Esophagus (tissue), 2 donors: ENCODE data around the gene COA8. TPM values are rescaled to one million over a fixed set of nuclear protein-coding genes. Genes with fewer than 3 reads are reported as not detected.

Source experiments
- H3K27ac ChIP-seq, 2 donors: one replicate each; pipeline ENCODE4 v1.5.1; 2013; ENCODE audit warnings: low read depth in 2 of 2, mild to moderate bottlenecking in 2 of 2, inconsistent platforms in 1 of 2, low read length in 1 of 2, moderate library complexity in 1 of 2
- H3K27me3 ChIP-seq, 2 donors: one replicate each; pipeline ENCODE4 v1.6.1; 2013; ENCODE audit warnings: low read length in 2 of 2, control low read depth in 1 of 2, mild to moderate bottlenecking in 1 of 2; ENCODE audit not compliant: insufficient read depth in 2 of 2, control insufficient read depth in 1 of 2
- H3K36me3 ChIP-seq, 2 donors: one replicate each; pipeline ENCODE4 v1.6.1; 2013; ENCODE audit warnings: low read length in 1 of 2; ENCODE audit not compliant: control insufficient read depth in 2 of 2, insufficient read depth in 2 of 2
- H3K4me1 ChIP-seq, 2 donors: one replicate each; pipeline ENCODE4 v1.6.1; 2013; ENCODE audit warnings: low read length in 1 of 2; ENCODE audit not compliant: control insufficient read depth in 2 of 2, insufficient read depth in 2 of 2
- H3K4me3 ChIP-seq, 2 donors: one replicate each; pipeline ENCODE4 v1.5.1; 2013; ENCODE audit warnings: low read length in 2 of 2, mild to moderate bottlenecking in 2 of 2, low read depth in 1 of 2, moderate library complexity in 1 of 2
- H3K9me3 ChIP-seq, 2 donors: one replicate each; pipeline ENCODE4 v1.6.1; 2013; ENCODE audit warnings: mild to moderate bottlenecking in 2 of 2, low read depth in 1 of 2, low read length in 1 of 2, moderate library complexity in 1 of 2; ENCODE audit not compliant: control insufficient read depth in 2 of 2, insufficient read depth in 1 of 2
- WGBS, 2 donors: extraction: QIAGEN DNeasy Blood & Tissue Kit; methylation state at CpG; one replicate each; pipeline ENCODE4 v1.1.7; 2013; 5-methylcytosine and 5-hydroxymethylcytosine counted together
- polyA plus RNA-seq, 2 donors: library from polyadenylated mRNA; stranded (reverse); fragments of 200-250 nt; gene quantifications; one replicate each; pipeline ENCODE4 v1.2.3, GENCODE V29; 2013
- donor health status: healthy with polysubstance abuse.
- donor health status: Bipolar disorder and iron deficiency.

Gene COA8
- polyA plus RNA-seq, 2 donors = 35.1 to 39.3 TPM

GRCh38 chr14:103558071-103558882 lies 4.5 kb upstream of the COA8 start:
- no peaks in the 10 kb centered on the region for H3K27me3 ChIP-seq
- H3K36me3 ChIP-seq = peaks cover 0 to 3% of the 10 kb centered on the region in 2 donors
- 82 to 86% methylated on average over 16 of the region's 16 CpGs for WGBS, 2 donors
- no peaks in the 10 kb centered on the region for H3K9me3 ChIP-seq
- H3K4me1 ChIP-seq = peaks cover 0 to 2% of the 10 kb centered on the region in 2 donors
- H3K27ac ChIP-seq = peak overlapping the region in 1 of 2 donors; percentile 39
- H3K4me3 ChIP-seq = no peak overlapping the region

- Histone ChIP-seq H3K4me3 (no peak overlapping the region), H3K27ac (no peak overlapping the region), H3K4me1 (peaks cover 0 to 2% of the 10 kb centered on the region in 2 donors), H3K9me3 (no peaks in the 10 kb centered on the region), H3K27me3 (no peaks in the 10 kb centered on the region), H3K36me3 (peaks cover 0 to 3% of the 10 kb centered on the region in 2 donors)
- WGBS, 2 donors = 77 to 80% methylated on average over 9 of the region's 9 CpGs
Observed at GRCh38 chr14:103559766-103560165, 3.0 kb upstream of the COA8 start.

- no peaks in the 10 kb centered on the region for H3K27me3 ChIP-seq
- no peaks in the 10 kb centered on the region for H3K9me3 ChIP-seq
- 69 to 70% methylated on average over 8 of the region's 8 CpGs for WGBS, 2 donors
- H3K27ac ChIP-seq = no peak overlapping the region
- peaks cover 0 to 2% of the 10 kb centered on the region in 2 donors for H3K4me1 ChIP-seq
- peaks cover 0 to 3% of the 10 kb centered on the region in 2 donors for H3K36me3 ChIP-seq
- peak overlapping the region in 1 of 2 donors; percentile 63 for H3K4me3 ChIP-seq
Observed at GRCh38 chr14:103560691-103561090, 2.1 kb upstream of the COA8 start.

GRCh38 chr14:103561381-103562178 lies 1.2 kb upstream of the COA8 start:
- 4% methylated on average over 36 of the region's 36 CpGs for WGBS, 2 donors
- Histone ChIP-seq H3K27ac (peak overlapping the region; percentile 96 to 98), H3K9me3 (no peaks in the 10 kb centered on the region), H3K36me3 (peaks cover 0 to 3% of the 10 kb centered on the region in 2 donors), H3K27me3 (no peaks in the 10 kb centered on the region), H3K4me1 (peaks cover 1 to 2% of the 10 kb centered on the region in 2 donors), H3K4me3 (peak overlapping the region; percentile 63 to 98)

GRCh38 chr14:103562179-103562428 lies 656 bp upstream of the COA8 start:
- peak overlapping the region; percentile 63 to 98 for H3K4me3 ChIP-seq
- H3K27ac ChIP-seq = peak overlapping the region; percentile 96 to 98
- no peaks in the 10 kb centered on the region for H3K9me3 ChIP-seq
- no peaks in the 10 kb centered on the region for H3K27me3 ChIP-seq
- peaks cover 0 to 3% of the 10 kb centered on the region in 2 donors for H3K36me3 ChIP-seq
- H3K4me1 ChIP-seq = peaks cover 2% of the 10 kb centered on the region in 2 donors
- 0 to 1% methylated on average over 25 of the region's 25 CpGs for WGBS, 2 donors

GRCh38 chr14:103563226-103563620 lies 463 bp downstream of the COA8 start:
- Histone ChIP-seq H3K27ac (peak overlapping the region; percentile 96 to 98), H3K9me3 (no peaks in the 10 kb centered on the region), H3K36me3 (peaks cover 0 to 3% of the 10 kb centered on the region in 2 donors), H3K27me3 (no peaks in the 10 kb centered on the region), H3K4me3 (peak overlapping the region; percentile 63 to 98), H3K4me1 (peaks cover 2% of the 10 kb centered on the region in 2 donors)
- 1% methylated on average over 22 of the region's 22 CpGs for WGBS, 2 donors

GRCh38 chr14:103563844-103564505 lies 1.2 kb downstream of the COA8 start:
- Histone ChIP-seq H3K4me3 (peak overlapping the region in 1 of 2 donors; percentile 63), H3K9me3 (no peaks in the 10 kb centered on the region), H3K27me3 (no peaks in the 10 kb centered on the region), H3K27ac (no peak overlapping the region), H3K36me3 (peaks cover 0 to 3% of the 10 kb centered on the region in 2 donors), H3K4me1 (peaks cover 2% of the 10 kb centered on the region in 2 donors)
- WGBS, 2 donors = 51 to 58% methylated on average over 21 of the region's 21 CpGs

- Histone ChIP-seq H3K27ac (no peak overlapping the region), H3K27me3 (no peaks in the 10 kb centered on the region), H3K9me3 (no peaks in the 10 kb centered on the region), H3K4me3 (no peak overlapping the region), H3K4me1 (peaks cover 0 to 2% of the 10 kb centered on the region in 2 donors), H3K36me3 (no peaks in the 10 kb centered on the region)
- 75 to 78% methylated on average over 8 of the region's 8 CpGs for WGBS, 2 donors
Observed at GRCh38 chr14:103568952-103569351, 6.2 kb downstream of the COA8 start.

GRCh38 chr14:103569408-103569807 lies 6.6 kb downstream of the COA8 start:
- H3K4me1 ChIP-seq = peaks cover 0 to 2% of the 10 kb centered on the region in 2 donors
- 74 to 78% methylated on average over 11 of the region's 11 CpGs for WGBS, 2 donors

More at GRCh38 chr14:103569408-103569807, 6.6 kb downstream of the COA8 start:
- H3K9me3 ChIP-seq = no peaks in the 10 kb centered on the region
- no peak overlapping the region for H3K4me3 ChIP-seq
- H3K27ac ChIP-seq = no peak overlapping the region
- no peaks in the 10 kb centered on the region for H3K36me3 ChIP-seq
- H3K27me3 ChIP-seq = no peaks in the 10 kb centered on the region
